Aortic smooth muscle cell (primary cell): ENCODE results near the gene FAM170A. TPM values are rescaled to one million over a fixed set of nuclear protein-coding genes. Genes with fewer than 3 reads are reported as not detected.

Source experiments
- total RNA-seq: library from RNA; depleted of rRNA; stranded (reverse); fragments of >200 nt; gene quantifications from 2 replicates; pipeline ENCODE4 v1.2.3, GENCODE V29; 2014

FAM170A gene
- total RNA-seq: not detected in 2 replicates

GRCh38 chr5:119629339-119629738, at the start of gene FAM170A:
TSS of gene FAM170A (plus strand) at chr5:119629558. CDS start at chr5:119629769, 211 bp downstream.

Other genes starting within 250 kb of the FAM170A start
- 215 and 231 TPM in 2 replicates for gene HSD17B4, start 177.1 kb upstream of the FAM170A start, total RNA-seq